ENCODE results near the gene PELI1. TPM values are rescaled to one million over a fixed set of nuclear protein-coding genes. Genes with fewer than 3 reads are reported as not detected.

Gene PELI1, protein sequence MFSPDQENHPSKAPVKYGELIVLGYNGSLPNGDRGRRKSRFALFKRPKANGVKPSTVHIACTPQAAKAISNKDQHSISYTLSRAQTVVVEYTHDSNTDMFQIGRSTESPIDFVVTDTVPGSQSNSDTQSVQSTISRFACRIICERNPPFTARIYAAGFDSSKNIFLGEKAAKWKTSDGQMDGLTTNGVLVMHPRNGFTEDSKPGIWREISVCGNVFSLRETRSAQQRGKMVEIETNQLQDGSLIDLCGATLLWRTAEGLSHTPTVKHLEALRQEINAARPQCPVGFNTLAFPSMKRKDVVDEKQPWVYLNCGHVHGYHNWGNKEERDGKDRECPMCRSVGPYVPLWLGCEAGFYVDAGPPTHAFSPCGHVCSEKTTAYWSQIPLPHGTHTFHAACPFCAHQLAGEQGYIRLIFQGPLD
- total RNA-seq = 10 to 100 TPM; 45.6 to 51.2 (median 48.9) TPM
- long read RNA-seq, donor 1, transcript PELI1-201 (7 exons, 3,750 nt) = major isoform, 23 of 34 reads
- long read RNA-seq, donor 1, partial matches to known transcripts = 2 of 34 reads
- long read RNA-seq, donor 1, other reads (novel, unspliced or antisense) = 9 of 34 reads
- long read RNA-seq, donor 2, partial matches to known transcripts = 1 of 6 reads
- long read RNA-seq, donor 2, other reads (novel, unspliced or antisense) = 3 of 6 reads

DNA sequence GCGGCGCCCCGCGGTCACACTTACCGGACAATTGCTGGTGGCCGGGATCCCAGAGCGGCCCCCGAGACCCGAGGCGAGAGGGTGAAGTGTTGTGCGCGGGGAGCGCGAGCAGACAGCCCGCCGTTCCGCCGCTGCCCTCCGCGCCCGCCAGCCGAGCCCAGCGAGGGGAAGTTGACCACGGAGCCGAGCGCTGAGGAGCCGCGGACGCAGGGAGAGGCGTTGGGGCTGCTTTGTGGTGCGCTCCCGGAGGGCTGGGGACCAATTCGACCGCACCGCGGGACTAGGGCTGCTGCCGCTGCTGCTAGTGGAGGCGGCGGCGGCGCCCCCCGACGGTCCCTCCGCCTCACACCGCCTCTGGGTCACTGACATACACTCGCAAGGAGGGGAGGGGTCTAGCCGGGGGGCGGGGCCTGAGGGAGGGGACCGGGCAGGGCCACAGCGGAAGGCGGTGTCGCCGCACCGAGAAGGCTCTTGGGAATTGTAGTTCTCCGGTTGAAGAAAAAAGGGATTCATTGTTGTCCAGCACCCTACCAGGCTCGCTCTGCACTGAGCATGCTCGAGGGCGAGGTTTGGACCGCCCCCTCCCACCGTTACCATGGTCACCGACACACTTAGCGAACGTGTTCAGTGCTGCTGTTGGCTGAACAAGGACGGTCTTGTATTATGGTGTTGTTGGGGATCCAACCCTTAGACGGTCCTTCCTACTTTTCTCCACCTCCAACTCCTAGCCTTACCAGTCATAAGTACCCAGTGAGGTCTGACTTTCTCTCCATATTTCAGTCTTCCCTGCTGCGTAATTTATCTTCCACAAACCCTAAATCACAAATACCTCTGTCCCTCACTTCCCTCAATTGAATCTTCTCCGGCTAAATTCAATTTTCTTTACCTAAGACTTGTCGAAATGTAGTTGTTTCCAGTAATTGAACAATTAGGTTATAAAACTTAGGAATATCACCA, at the start of gene PELI1:
PELI1 (minus strand) TSS at position 364 of the 957 bp plus-strand sequence. CDS start 36,110 bp downstream, outside the sequence.
- intact Hi-C loops (cut with DNase I, micrococcal nuclease) = loop anchor here in 1 of 2 donors (5.0 to 10.0 kb wide), 2 partner anchors 58 to 80 kb away; no protein-coding TSS in a partner anchor
- TF ChIP-seq, protein P1, sequence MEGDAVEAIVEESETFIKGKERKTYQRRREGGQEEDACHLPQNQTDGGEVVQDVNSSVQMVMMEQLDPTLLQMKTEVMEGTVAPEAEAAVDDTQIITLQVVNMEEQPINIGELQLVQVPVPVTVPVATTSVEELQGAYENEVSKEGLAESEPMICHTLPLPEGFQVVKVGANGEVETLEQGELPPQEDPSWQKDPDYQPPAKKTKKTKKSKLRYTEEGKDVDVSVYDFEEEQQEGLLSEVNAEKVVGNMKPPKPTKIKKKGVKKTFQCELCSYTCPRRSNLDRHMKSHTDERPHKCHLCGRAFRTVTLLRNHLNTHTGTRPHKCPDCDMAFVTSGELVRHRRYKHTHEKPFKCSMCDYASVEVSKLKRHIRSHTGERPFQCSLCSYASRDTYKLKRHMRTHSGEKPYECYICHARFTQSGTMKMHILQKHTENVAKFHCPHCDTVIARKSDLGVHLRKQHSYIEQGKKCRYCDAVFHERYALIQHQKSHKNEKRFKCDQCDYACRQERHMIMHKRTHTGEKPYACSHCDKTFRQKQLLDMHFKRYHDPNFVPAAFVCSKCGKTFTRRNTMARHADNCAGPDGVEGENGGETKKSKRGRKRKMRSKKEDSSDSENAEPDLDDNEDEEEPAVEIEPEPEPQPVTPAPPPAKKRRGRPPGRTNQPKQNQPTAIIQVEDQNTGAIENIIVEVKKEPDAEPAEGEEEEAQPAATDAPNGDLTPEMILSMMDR (IDR thresholded peaks at IDR 0.05) = no peak
- Histone ChIP-seq H3K4me3 (peak within 1 kb of the TSS; percentile 87), H3K4me1 (ENCODE audit: low read depth) (peaks cover 16% of the 10 kb centered on the region), H3K9me3 (no peaks in the 10 kb centered on the region), H3K36me3 (ENCODE audit: low read depth) (no peaks in the 10 kb centered on the region)
- DNase-seq = peak; percentile 98 to 99 (median 98)
- peak; percentile 97 for ATAC-seq

DNA sequence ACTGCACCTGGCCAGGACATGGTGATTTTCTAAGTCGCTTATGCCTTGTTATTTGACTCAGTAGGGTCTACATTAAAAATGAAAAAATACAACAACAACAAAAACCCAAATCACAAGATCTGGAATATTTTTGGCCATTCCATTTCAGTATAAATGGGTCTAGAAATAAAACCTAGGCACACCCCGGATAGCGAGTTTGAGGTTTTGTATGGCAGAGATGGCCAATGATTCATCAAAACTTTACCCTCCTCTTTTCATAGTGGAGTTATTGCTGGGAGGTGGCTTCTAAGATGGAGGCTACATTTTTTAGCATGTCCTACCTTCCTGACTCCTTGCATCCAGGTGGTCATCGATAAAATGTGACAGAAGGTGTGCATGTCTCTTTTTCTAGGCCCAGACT, 49.3 kb upstream of the PELI1 start:
- intact Hi-C loops (cut with DNase I, micrococcal nuclease) = no loop called here
- peaks cover 13% of the 10 kb centered on the region for H3K4me1 ChIP-seq (ENCODE audit: low read depth)

DNA sequence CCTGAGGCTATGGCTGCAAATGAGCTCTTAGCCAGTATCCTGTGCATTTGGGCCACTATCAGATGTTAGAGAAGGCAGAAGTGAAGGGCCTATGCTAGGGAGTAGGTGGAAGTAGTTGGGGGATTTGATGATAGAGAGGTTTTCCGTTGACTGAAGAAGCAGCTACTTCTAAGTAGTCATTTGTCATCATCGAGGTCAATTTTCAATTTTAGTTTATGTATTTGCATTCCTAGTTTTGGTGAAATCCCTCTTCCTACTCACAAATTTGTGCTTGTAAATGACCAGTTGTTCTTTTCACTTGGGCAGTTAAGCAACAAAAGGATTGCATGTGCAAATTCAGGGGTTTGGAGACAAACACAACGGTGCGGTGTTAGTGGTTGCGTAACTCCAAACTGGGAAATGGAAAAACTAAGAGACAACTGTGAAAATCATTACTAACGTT, 48.5 kb upstream of the PELI1 start:
- TF ChIP-seq, protein P1 (IDR thresholded peaks at IDR 0.05) = no peak
- H3K4me3 ChIP-seq = no peak overlapping the region
- peaks cover 13% of the 10 kb centered on the region for H3K4me1 ChIP-seq (ENCODE audit: low read depth)
- no peaks in the 10 kb centered on the region for H3K9me3 ChIP-seq
- H3K36me3 ChIP-seq (ENCODE audit: low read depth) = no peaks in the 10 kb centered on the region
- ATAC-seq (peak; percentile 15), DNase-seq (no peak)
- intact Hi-C loops (cut with DNase I, micrococcal nuclease) = no loop called here

More for the DNA sequence above, 49.3 kb upstream of the PELI1 start:
- no peak for ATAC-seq
- no peak overlapping the region for H3K4me3 ChIP-seq
- DNase-seq = no peak
- H3K9me3 ChIP-seq = no peaks in the 10 kb centered on the region
- TF ChIP-seq, protein P1 (IDR thresholded peaks at IDR 0.05) = no peak
- H3K36me3 ChIP-seq (ENCODE audit: low read depth) = no peaks in the 10 kb centered on the region

DNA sequence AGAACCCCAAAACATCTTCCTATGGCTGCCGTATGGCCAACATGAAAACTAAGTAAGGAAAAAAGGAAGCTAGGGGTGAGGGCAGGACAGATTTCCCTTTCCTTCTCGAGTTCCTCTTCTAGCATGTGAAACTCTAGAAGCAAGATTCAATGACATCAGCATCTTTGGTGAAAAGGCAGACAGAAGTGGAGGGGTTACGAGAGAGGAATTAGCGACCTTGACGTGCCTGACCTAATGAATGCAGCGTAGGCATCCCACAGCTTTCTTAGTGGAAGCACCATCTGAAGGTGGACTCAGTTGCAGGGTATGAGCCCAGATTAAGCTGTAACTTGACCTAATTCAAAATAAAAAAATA, 47.9 kb upstream of the PELI1 start:
- TF ChIP-seq, protein P1 (IDR thresholded peaks at IDR 0.05) = no peak
- no peaks in the 10 kb centered on the region for H3K36me3 ChIP-seq (ENCODE audit: low read depth)
- intact Hi-C loops (cut with DNase I, micrococcal nuclease) = no loop called here
- H3K9me3 ChIP-seq = no peaks in the 10 kb centered on the region
- peak; percentile 37 for ATAC-seq
- DNase-seq = no peak
- peaks cover 13% of the 10 kb centered on the region for H3K4me1 ChIP-seq (ENCODE audit: low read depth)
- H3K4me3 ChIP-seq = no peak overlapping the region

DNA sequence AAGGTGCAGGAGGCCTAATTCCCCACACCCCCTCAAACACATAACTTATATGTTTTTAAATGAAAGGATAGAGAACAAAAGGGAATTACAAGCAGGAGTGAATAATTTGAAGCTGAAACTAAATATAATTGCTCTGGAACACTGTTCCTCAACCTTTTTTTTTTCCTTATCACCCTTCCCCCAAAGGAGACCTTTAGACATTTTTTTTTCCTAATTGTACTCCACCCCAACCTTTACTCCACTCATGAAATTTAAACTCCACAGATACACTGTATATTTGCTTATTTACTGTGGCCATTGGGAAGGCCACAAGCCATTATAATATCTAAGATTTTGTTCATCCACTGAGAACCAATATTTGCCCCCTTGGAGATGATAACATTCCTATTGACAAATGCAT, 45.4 kb upstream of the PELI1 start:
- TF ChIP-seq, protein P1 (IDR thresholded peaks at IDR 0.05) = no peak
- DNase-seq (no peak), ATAC-seq (peak; percentile 67)
- intact Hi-C loops (cut with DNase I, micrococcal nuclease) = no loop called here
- Histone ChIP-seq H3K4me3 (no peak overlapping the region), H3K9me3 (no peaks in the 10 kb centered on the region), H3K4me1 (ENCODE audit: low read depth) (peaks cover 13% of the 10 kb centered on the region), H3K36me3 (ENCODE audit: low read depth) (no peaks in the 10 kb centered on the region)
